NOMO-1 (cell line): ENCODE measurements around the gene RASA4B.
"Not testable (repeated sequence)": the region's sequence is repeated elsewhere in the genome, so short reads cannot be mapped to it uniquely, and the experiment has no call there.

Experiments
- DNase-seq, 2 experiments: peaks; one replicate each; lab custom pipeline; 2025; ENCODE audit not compliant: unreplicated experiment in 2 of 2; lab: John Stamatoyannopoulos, UW

RASA4B gene

DNA sequence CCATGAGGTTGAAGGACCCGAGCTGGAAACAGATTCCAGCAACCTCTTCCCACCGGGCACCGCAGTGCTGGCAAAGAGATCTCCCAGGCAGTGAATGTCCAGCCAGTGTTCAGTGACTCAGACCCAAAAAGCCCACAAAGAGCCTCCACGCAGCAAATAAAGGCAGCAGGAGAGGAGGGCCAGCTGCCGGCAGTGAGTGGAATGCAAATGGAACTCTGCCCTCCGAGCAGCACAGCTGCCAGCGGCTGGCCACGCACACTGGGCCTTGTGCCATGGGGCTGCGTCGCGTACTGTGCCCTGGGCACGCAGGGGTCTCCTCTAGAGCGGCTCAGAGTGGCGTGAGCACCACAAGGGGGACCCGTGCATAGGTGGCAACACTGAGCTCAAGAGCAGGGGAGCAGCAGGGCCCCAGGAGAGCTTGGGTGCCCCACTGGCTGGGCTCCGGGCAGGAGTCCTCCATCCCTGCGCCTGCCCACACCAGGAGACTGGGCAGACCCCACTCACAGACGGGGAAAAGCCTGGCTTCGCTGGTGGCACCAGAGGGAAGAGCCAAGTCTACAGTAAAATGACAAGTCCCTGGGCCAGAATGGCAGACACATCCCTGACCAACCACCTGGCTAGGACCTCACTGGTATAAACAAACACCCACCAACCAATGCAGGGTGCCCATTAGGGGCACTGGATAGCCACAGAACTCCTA is 42.7 kb downstream of the RASA4B start:
- DNase-seq, result not testable (repeated sequence)

DNA sequence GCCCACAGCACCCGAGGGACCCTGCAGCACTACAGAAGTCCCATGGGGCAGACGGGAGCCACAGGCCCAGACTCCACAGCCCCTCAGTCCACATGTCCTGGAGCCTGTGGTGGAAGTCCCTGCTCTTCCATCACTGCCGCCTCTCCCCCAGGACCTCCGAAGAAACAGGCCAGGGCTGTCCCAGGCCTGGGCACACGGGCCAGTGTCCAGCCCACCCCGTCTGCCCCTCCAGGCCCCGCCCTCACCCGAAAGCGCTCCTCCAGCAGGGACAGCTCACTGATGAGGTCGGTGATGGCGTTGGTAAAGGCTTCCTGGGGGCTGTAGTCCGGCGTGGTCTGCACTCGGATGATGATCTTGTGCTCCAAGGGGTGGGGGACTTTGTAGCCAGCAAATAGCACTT is 43.5 kb downstream of the RASA4B start:
- not testable (repeated sequence) for DNase-seq

DNA sequence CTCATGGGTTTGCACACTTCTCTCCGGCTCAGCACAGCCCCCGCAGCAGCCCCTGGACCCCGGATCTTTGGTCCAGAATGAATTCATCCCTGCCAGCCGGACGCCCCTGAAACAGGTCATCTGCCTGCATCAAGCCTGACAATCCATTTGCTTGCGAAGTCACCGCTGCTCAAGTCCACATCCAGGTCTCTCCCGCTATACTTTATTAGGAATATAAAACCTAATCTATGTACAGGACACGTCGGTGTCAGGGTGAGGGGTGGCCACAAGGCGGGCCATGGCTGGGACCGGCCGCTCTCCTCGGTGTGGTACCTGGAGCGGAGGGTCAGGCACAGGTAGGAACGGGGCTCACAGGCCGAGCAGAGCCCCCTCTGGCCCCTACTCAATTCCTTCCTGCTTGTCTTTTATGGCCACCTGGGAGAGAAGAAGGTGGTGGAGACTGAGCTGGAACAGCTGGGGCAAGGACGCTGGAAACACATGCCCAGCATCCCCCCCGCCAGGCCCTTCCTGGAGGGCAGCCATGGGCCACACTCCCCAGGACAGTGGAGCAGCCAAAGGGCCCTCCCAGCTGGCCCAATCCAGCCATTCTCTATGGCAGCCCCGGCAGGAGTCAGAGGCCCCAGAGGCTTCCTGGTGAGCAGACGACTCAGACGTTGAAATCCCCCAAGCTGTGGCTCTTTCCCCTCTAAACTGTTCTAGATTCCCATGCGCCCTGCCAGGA is 44.1 kb downstream of the RASA4B start:
- DNase-seq, result no peak

DNA sequence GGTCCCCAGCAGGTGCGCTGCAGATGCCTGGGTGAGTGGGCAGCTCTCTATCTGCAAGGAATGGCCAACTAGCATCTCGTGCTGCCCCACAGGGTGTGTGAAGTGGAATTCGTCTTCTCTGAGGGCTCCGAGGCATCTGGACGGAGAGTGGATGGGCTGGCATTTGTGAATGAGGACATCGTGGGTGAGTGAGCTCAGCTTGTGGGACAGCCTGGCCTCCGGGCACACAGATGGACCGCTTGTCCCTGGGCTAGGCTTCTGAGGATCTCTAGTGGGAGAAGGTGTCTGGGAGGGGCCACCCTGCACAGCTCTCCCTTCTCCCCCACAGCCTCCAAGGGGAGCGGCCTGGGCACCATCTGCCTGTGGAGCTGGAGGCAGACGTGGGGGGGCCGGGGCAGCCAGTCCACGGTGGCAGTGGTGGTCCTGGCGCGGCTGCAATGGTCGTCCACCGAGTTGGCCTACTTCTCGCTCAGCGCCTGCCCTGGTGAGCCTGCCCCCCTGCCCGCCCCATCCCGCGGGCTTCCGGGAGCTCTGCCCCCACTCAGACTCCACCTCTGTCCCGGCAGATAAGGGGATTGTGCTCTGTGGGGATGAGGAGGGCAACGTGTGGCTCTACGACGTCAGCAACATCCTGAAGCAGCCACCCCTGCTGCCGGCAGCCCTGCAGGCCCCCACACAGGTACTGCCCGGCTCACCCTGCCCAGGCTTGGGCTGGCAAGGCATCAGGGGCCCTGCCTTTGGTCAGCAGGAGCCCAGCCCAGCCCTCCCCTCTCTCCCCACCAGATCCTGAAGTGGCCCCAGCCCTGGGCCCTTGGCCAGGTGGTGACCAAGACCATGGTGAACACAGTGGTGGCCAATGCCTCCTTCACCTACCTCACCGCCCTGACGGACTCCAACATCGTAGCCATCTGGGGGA is 45.2 kb downstream of the RASA4B start:
- DNase-seq, result no peak

DNA sequence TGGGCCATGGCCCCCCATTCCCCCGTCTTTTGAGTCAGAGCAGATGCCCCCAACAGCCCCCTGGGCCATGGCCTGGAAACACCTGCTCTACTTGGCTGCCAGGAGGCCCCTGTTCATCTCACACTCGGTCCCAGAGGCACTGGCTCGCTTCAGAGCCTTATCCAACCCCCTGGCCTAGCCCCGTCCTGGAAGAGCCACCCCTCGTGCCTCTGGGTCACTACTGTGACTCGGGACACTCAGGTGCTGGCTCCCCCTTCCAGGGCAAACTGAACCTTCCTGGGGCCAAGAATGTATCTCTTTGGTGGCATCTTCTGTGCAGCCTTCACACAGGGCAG is 45.8 kb downstream of the RASA4B start:
- no peak for DNase-seq

DNA sequence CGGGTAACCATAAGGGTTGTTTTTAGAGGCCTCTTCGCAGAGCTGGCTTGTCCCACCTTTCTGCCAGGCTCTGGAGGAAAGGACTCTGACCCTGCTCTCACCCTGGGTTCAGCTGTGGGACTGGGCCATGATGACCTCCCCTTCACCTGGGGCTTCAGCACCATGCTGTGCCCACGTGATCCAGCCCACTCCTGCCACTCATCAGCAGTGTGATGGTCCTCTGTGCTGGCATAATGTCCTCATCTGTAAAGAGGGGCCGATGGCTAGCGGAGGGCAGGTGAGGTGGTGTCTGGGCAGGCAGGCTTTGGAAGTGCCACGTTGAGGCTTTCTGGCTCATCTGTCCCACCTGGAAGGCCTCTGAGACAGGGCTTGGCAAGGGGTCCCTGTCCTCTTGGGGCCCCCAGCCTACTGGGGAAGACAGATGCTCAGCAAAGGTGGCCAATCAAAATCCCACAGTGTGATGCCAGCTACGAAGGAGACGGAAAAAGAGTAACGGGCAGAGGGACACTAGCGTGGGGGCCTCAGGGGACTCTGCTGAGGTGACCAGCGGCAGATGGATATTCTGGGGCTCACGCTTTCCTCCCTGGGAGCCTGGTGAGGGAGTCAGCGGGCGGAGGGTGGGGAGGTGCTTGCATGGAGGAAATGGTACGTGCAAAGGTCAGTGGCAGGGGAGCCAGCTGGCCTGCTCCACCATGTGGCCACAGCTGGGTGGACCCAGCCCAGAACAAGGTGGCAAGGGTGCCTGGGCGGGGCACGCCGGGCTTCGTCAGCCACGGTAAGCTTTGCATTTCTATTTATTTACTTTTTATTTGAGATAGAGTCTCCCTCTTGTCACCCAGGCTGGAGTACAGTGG is 47.4 kb downstream of the RASA4B start:
- DNase-seq, result no peak

DNA sequence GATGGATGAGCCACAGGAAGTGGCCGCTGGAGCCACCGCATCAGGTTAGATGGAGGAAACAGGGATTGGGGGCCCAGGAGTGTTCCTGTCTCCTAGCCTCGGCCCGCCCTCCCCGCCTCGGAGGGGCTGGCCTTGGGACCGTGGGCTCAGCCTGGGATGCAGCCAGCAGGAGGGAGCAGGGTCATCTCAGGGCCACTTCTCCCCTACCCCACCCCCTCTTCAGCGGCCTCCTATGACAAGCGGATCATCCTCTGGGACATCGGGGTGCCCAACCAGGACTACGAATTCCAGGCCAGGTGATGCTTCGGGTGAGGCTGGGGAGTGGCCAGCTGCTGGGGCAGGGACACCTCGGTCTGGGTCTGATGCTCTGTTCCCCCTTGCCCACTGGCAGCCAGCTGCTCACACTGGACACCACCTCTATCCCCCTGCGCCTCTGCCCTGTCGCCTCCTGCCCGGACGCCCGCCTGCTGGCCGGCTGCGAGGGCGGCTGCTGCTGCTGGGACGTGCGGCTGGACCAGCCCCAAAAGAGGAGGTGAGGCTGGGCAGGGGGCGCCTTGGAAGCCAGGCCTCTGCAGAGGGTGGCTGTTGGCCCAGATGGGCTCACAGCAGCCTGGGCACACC is 48.1 kb downstream of the RASA4B start:
- no peak for DNase-seq

DNA sequence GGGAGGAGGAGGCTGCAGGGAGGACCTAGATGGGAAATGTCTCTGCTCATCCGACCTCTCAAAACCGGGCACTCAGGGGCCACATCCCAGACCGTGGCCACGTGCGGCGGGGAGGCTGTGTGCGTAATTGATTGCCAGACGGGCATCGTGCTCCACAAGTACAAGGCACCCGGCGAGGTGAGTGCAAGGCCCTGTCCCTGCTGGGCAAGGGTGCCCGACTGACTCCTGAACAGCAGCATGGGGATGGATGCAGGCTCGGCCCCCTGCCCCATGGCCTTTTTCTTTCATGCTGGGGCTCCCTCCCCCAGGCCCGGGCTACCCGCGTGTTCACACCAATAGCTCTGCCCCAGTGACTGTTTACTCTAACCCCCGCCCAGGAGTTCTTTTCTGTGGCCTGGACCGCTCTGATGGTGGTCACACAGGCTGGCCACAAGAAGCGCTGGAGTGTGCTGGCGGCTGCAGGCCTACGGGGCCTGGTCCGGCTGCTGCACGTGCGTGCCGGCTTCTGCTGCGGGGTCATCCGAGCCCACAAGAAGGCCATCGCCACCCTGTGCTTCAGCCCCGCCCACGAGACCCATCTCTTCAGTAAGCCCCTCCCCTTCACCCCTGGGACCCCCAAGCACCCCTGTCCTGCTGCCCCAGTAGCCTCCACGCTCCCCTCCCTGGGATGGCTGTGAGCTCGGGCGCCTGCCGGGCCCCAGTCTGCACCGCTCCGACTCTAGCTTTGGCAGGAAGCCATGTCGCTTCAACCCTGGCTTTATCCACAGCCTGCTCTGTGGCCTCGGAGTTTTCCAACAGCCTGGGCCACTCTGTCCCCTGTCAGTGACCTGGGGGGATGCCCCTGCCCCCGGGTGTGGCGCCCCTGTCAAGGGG is 48.9 kb downstream of the RASA4B start:
- no peak for DNase-seq

DNA sequence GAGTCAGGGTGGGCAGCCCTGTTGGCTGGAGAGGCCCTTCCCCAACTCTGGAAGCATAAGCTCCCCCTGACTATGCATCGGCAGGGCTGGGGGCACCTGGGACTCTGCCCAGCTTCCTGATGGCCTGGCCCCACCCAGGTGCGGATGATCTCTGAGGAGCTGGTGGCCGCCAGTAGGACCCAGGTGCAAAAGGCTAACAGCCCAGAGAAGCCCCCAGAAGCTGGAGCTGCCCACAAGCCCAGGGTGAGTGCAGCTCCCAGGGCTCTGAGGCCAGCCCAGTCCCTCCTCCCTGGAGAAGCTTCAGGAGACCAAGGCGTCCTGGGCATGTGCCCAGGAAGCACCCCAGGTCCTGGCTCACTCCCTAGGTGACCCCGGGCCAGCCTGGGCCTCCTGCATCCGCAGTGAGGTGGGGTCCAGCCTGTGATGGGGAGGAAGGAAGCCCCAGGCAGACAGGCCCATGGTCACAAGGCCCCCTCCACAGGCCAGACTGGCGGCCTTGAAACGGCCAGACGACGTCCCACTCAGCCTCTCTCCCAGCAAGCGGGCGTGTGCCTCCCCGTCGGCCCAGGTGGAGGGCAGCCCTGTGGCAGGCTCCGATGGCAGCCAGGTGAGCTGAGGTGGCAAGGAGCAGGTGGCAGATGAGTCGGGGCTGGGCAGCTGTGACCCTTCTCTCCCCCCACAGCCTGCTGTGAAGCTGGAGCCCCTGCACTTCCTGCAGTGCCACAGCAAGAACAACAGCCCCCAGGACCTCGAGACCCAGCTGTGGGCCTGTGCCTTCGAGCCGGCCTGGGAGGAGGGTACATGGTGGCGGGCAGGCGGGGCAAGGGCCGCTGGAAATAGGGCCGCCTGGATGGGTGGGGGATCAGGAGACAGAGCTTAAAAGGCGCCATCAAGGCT is 49.7 kb downstream of the RASA4B start:
- no peak for DNase-seq

DNA sequence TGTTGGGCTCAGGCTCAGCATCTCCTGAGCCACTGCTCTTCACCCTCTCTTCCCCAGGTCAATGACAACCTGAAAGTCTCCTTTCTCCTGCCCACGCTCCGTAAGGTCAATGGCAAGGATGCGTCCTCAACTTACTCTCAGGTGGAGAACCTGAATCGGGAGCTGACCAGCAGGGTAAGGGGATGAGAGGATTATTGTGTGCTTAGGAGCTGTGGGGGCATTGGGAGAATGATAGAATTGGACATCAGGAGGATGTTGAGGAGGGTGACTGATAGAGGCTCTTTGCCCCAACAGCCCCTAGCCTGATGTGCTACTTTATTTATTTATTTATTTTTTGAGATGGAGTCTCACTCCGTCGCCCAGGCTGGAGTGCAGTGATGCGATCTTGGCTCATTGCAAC is 51.5 kb downstream of the RASA4B start:
- DNase-seq, result no peak

DNA sequence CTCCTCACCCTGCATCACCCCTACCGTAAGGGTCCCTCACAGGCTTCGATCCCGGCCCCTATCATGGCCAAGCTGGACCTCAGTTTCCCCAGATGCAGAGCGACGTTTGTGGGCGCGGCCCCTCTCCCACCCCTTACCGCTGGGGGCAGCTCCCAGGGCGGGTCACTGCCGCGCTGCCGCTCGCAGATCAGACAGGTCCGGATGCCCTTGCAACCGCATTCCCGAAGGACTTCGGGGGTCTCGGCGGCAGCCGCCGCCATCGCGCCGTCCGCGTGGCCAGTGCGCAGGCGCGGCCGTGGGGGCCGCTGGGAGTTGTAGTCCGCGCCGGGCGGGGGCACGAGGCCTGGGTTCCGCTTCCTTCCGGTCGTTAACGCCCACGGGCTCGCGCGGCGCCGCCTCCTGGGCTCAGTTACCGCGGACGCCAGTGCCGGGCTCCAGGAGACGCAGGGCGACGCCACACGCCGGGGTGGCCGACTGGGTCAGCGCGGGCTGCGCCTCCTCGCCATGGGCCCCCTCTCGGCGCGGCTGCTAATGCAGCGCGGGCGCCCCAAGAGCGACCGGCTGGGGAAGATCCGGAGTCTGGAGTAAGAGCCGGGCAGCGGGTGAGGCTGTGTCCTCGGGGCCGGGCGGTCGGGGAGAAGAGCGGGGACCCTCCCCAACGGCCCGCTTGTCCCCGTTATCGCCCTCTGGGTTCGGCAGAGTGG is 52.8 kb downstream of the RASA4B start, which contains the start of the genes ALKBH4 and LRWD1:
TSS of gene ALKBH4 (minus strand) at position 287 of the 704 bp plus-strand sequence. CDS start at position 260, 27 bp downstream.
TSS of gene LRWD1 (plus strand) at position 408 of the 704 bp plus-strand sequence. CDS start at position 505, 97 bp downstream.
- peak; percentile 52 to 77 for DNase-seq

DNA sequence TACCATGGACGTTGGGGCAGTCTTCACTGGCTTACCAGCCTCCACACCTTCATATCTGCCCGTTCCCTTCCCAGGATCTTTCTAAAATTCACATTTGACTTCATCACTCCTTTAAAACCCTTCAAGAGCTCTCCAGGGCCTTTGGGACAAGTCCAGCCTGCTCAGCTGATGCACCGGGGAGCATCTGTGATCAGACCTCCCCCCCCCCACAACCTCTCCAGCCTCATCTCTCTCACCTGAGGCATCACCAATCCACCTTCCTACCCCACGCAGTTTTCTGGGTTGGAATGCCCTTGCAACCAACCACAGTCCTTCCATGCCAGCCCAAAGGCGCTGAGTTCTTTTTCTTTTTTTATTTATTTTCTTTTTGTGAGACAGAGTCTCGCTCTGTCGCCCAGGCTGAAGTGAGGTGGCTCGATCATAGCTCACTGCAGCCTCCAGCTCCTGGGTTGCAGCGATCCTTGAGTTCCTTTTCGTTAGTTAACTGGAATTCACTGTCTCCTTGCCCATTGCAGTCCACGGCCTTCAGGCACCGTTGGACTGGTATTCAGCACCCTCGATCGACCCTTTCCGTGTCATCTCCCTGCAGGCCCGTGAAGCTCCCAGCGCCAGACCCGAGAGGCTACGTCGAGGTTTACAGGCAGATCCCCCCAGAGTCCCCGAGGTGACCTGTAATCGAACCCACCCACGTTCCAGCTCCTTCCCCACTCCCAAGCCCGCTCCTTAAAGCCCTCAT is 53.6 kb downstream of the RASA4B start:
- DNase-seq, result no peak

DNA sequence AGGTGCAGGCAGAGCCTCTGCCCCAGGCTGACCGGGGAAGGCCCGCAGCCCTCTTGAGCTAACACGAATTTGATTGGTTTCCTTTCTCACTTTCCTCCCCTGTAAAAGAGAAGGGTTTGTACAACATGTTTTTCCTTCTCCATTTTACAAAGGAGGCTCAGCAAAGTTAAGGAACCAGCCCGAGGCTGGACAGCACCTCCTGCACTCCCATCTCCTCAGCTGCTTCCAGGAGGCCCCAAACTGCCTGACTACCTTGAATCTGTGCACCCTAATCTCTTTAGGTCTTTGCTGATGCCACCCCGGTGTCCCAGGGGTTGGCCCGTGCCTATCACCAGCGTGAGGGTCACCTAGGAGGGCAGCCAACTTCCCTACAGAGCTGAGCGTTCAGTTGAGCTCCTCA is 57.1 kb downstream of the RASA4B start:
- DNase-seq, result no peak

DNA sequence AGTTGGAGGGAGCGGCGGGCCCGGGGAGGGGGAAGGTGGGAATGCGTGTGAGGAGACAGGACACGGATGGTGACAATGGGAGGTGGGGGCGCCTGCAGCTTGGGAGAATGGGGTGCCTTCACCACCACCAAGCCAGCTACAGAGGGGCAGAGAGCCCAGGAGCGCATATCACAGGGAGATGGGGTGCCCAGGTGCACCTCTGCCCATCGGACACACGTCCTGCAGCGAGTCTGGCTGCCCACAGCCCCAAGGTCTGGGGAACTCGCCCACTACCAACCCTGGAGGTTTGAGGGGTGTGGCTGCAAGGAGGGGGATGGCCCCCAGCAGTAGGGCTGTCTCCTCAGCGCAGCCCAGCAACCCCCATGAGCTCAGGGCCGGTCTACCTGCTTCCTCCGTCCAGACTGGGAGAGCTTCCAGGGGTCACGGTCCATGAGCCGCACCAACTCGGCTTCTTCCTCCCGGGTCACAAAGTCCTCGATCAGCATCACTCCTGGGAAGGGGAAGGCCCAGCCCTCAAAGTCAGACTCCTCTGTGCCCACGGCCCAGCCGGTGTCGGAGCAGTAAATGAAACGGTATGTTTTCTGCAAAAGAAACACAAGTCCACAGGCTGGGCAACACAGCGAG is 58.2 kb downstream of the RASA4B start:
- no peak for DNase-seq

DNA sequence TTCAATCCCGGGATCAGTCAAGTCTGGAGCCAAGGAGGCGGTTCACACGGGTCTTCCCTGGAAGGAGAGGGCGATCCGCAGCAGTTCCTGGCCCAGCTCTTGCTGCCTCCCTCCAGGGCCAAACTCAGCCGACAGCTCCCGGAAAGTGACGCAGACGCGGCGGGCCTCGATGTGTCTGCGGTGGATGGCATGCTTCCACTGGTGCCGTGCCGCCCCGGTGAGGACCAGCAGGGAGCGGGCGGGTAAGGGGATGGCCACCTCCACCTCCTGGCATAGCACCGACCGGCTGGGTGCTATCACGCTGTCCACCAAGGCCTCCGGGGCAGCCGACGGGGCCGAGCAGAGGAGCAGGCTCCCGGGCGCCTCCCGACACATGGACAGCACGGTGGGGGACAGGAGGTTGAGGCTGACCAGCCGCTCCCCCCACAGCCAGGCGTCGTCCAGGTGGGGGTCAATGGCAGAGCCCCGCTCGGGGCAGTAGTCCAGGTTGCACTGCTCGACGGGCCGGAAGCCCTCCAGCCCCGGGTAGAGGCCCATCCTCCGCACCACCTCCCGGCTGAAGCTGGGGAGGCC is 60.1 kb downstream of the RASA4B start:
- no peak for DNase-seq

DNA sequence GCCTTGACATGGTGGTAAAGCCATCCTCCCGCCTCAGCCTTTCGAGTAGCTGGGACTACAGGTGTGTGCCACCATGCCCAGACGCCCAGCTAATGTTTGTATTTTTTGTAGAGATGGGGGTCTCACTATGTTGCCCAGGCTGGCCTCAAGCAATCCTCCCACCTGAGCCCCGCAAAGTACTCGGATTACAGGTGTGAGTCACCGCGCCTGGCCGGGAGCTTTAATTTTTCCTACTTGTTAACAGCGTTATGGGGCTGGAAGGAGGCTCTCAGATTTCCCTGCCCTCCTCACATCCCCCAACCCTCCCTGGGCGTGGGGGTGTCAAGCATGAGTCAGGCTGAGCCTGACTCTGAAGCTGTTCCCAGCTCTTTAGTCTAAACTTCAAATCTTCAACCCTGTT is 61.2 kb downstream of the RASA4B start:
- DNase-seq, result no peak
